Spleen (tissue), 11 donors: ENCODE data around the gene OR52I1. TPM values are rescaled to one million over a fixed set of nuclear protein-coding genes. Genes with fewer than 3 reads are reported as not detected.
A peak's percentile ranks its signal among the peaks of the same experiment; 100 is the strongest.

Source experiments
- DNase-seq: peaks from one replicate; pipeline ENCODE4 v3.0.0-alpha.2; 2020
- H3K27ac ChIP-seq, 8 donors: fragments of 200-600 bp; sonication (generic) in 7 of 8; 1 replicate in 4 of 8; 2 replicates in 4 of 8; pipeline versions ENCODE4 v1.5.0 to v1.8.0; 2016 to 2021; ENCODE audit warnings: inconsistent platforms in 4 of 8, mild to moderate bottlenecking in 4 of 8, moderate library complexity in 1 of 8
- H3K27me3 ChIP-seq, 7 donors: fragments of 200-600 bp; sonication (generic) in 6 of 7; replicated peaks in 1 of 7; 1 replicate in 4 of 7; 2 replicates in 3 of 7; pipeline versions ENCODE4 v1.5.0 to v1.8.0; 2016 to 2021; ENCODE audit warnings: inconsistent platforms in 3 of 7, mild to moderate bottlenecking in 1 of 7
- H3K36me3 ChIP-seq, 6 donors: fragments of 200-600 bp; sonication (generic) in 5 of 6; 1 replicate in 4 of 6; 2 replicates in 2 of 6; pipeline versions ENCODE4 v1.5.0 to v1.8.0; 2016 to 2021; ENCODE audit warnings: inconsistent platforms in 2 of 6
- H3K4me1 ChIP-seq, 6 donors: fragments of 200-600 bp; sonication (generic) in 5 of 6; 1 replicate in 3 of 6; 2 replicates in 3 of 6; pipeline versions ENCODE4 v1.5.0 to v1.8.0; 2016 to 2021; ENCODE audit warnings: inconsistent platforms in 3 of 6
- H3K4me3 ChIP-seq, 8 donors: fragments of 200-600 bp; sonication (generic) in 7 of 8; 1 replicate in 4 of 8; 2 replicates in 4 of 8; pipeline versions ENCODE4 v1.5.0 to v1.8.0; 2016 to 2021; ENCODE audit warnings: inconsistent platforms in 4 of 8, mild to moderate bottlenecking in 4 of 8, moderate library complexity in 2 of 8
- H3K9me3 ChIP-seq, 8 donors: fragments of 200-600 bp; sonication (generic) in 7 of 8; 1 replicate in 4 of 8; 2 replicates in 4 of 8; pipeline versions ENCODE4 v1.5.0 to v1.8.0; 2016 to 2021; ENCODE audit warnings: inconsistent platforms in 4 of 8
- CTCF ChIP-seq, 11 experiments: fragments of 200-600 bp in 7 of 11; fragments of 450-650 bp in 4 of 11; sonication (generic) in 4 of 11; IDR thresholded peaks in 8 of 11; conservative IDR thresholded peaks in 3 of 11; 1 replicate in 7 of 11; 2 replicates in 4 of 11; pipeline versions ENCODE4 v1.4.0 to v1.8.0; 2016 to 2021; ENCODE audit warnings: antibody characterized with exemption in 11 of 11, inconsistent platforms in 4 of 11, mild to moderate bottlenecking in 1 of 11
- POLR2A ChIP-seq, 3 donors: fragments of 450-650 bp; IDR thresholded peaks; one replicate each; pipeline ENCODE4 v1.5.1; 2017; ENCODE audit warnings: antibody characterized with exemption in 3 of 3, mild to moderate bottlenecking in 1 of 3
- POLR2AphosphoS5 ChIP-seq, 3 donors: sonication (generic); formaldehyde crosslinking; IDR thresholded peaks; one replicate each; pipeline ENCODE4 v1.5.1; 2017; ENCODE audit warnings: antibody characterized with exemption in 3 of 3
- WGBS, 5 donors: extraction: QIAGEN DNeasy Blood & Tissue Kit in 3 of 5; methylation state at CpG; one replicate each; pipeline versions ENCODE4 v1.1.5 to v1.1.7; 2013 to 2018; 5-methylcytosine and 5-hydroxymethylcytosine counted together
- intact Hi-C: fragments of 100-400 bp; cut with DNase I; formaldehyde crosslinking; loops from one replicate; pipeline ENCODE4 v1.15.0; 2023; ENCODE audit warnings: low total_unique reads
- polyA plus RNA-seq, 3 donors: library from polyadenylated mRNA; stranded (reverse); fragments of 200-250 nt; gene quantifications; one replicate each; pipeline ENCODE4 v1.2.1, GENCODE V29; 2013
- total RNA-seq, 7 donors: library from RNA; depleted of rRNA in 3 of 7; stranded (reverse); fragments of >200 nt in 3 of 7; fragmentation: NEBNext Ultra II Directional in 4 of 7; extraction: Animal tissue kit (Norgen Biotek cat#: 25700) in 4 of 7; gene quantifications; one replicate each; pipeline versions ENCODE4 v1.1.0 to v1.2.1, GENCODE V29; 2016 to 2021
- donor health status: healthy with polysubstance abuse.
- donor health status: DM: no; HTN: no; CAD: no; lungs with moderate emphysema.
- donor health status: DM: no; HTN: no; CAD: no.
- donor health status: Bipolar disorder and iron deficiency.
- donor health status: healthy.
- donor health status: DM: no; HTN: no; CAD: no.
- donor health status: DM: yes; HTN: yes; CAD: no.

OR52I1 gene
- total and polyA plus RNA-seq, 10 donors = not detected

- intact Hi-C loops = no loop called here
These were observed 22.1 kb downstream of the OR52I1 start for GRCh38 chr11:4615856-4616444.

GRCh38 chr11:4619514-4619913 lies 25.7 kb downstream of the OR52I1 start:
- H3K36me3 ChIP-seq = no peaks in the 10 kb centered on the region
- no peaks in the 10 kb centered on the region for H3K4me1 ChIP-seq
- DNase-seq = no peak
- H3K4me3 ChIP-seq = no peak overlapping the region
- peaks cover 0 to 8% (median 0%) of the 10 kb centered on the region in 7 donors for H3K27me3 ChIP-seq
- no peaks in the 10 kb centered on the region for H3K9me3 ChIP-seq
- no peak overlapping the region for H3K27ac ChIP-seq
- TF ChIP-seq POLR2A (IDR thresholded peaks at IDR 0.05) (no peak), POLR2AphosphoS5 (IDR thresholded peaks at IDR 0.05) (no peak), CTCF (IDR thresholded peaks at IDR 0.05 in 8 of 11, conservative IDR thresholded peaks at IDR 0.05 in 3 of 11) (no peak)
- 70 to 82% (median 77%) methylated on average over 9 of the region's 9 CpGs for WGBS, 5 donors
- intact Hi-C loops = no loop called here

More at GRCh38 chr11:4615856-4616444, 22.1 kb downstream of the OR52I1 start:
- no peaks in the 10 kb centered on the region for H3K36me3 ChIP-seq
- peaks cover 0 to 8% (median 0%) of the 10 kb centered on the region in 7 donors for H3K27me3 ChIP-seq
- H3K27ac ChIP-seq = no peak overlapping the region
- no peak for DNase-seq
- H3K4me3 ChIP-seq = no peak overlapping the region
- H3K9me3 ChIP-seq = no peaks in the 10 kb centered on the region
- peaks cover 0 to under 1% (median 0%) of the 10 kb centered on the region in 6 donors for H3K4me1 ChIP-seq
- TF ChIP-seq POLR2A (IDR thresholded peaks at IDR 0.05) (no peak), POLR2AphosphoS5 (IDR thresholded peaks at IDR 0.05) (no peak), CTCF (IDR thresholded peaks at IDR 0.05 in 8 of 11, conservative IDR thresholded peaks at IDR 0.05 in 3 of 11) (no peak)

- Histone ChIP-seq H3K9me3 (peaks cover 0 to 22% (median 17%) of the 10 kb centered on the region in 8 donors), H3K27ac (no peak overlapping the region), H3K4me1 (no peaks in the 10 kb centered on the region), H3K4me3 (no peak overlapping the region), H3K27me3 (peaks cover 0 to 15% (median 0%) of the 10 kb centered on the region in 7 donors), H3K36me3 (no peaks in the 10 kb centered on the region)
- WGBS, 5 donors = 47 to 57% (median 55%) methylated on average over 15 of the region's 15 CpGs
- intact Hi-C loops = no loop called here
- TF ChIP-seq CTCF (IDR thresholded peaks at IDR 0.05 in 8 of 11, conservative IDR thresholded peaks at IDR 0.05 in 3 of 11) (peak in 9 of 11 experiments; percentile 6 to 68 (median 50)), POLR2AphosphoS5 (IDR thresholded peaks at IDR 0.05) (no peak), POLR2A (IDR thresholded peaks at IDR 0.05) (no peak)
- DNase-seq = no peak
These were observed 32.6 kb downstream of the OR52I1 start for GRCh38 chr11:4626207-4627099.

GRCh38 chr11:4636136-4636535 lies 42.3 kb downstream of the OR52I1 start:
- H3K4me3 ChIP-seq = no peak overlapping the region
- intact Hi-C loops = no loop called here

More at GRCh38 chr11:4636136-4636535, 42.3 kb downstream of the OR52I1 start:
- no peaks in the 10 kb centered on the region for H3K9me3 ChIP-seq
- peaks cover 0 to 7% (median 1%) of the 10 kb centered on the region in 6 donors for H3K4me1 ChIP-seq
- no peak overlapping the region for H3K27ac ChIP-seq
- H3K36me3 ChIP-seq = no peaks in the 10 kb centered on the region
- TF ChIP-seq POLR2A (IDR thresholded peaks at IDR 0.05) (no peak), POLR2AphosphoS5 (IDR thresholded peaks at IDR 0.05) (no peak), CTCF (IDR thresholded peaks at IDR 0.05 in 8 of 11, conservative IDR thresholded peaks at IDR 0.05 in 3 of 11) (no peak)
- DNase-seq = no peak
- WGBS, 5 donors = 73 to 79% (median 76%) methylated on average over 2 of the region's 2 CpGs
- peaks cover 0 to 14% (median 0%) of the 10 kb centered on the region in 7 donors for H3K27me3 ChIP-seq
